Naive B cell (primary cell): ENCODE results near the gene BIRC5. TPM values are rescaled to one million over a fixed set of nuclear protein-coding genes. Genes with fewer than 3 reads are reported as not detected.
A peak's percentile ranks its signal among the peaks of the same experiment; 100 is the strongest.

ENCODE experiments used
- ATAC-seq, 2 donors: fragments of 150-1000 bp; cut with Tn5 transposase; 2 replicates each; pipeline ENCODE4 v1.10.0; 2021; ENCODE audit warnings: low read depth in 2 of 2, mild to moderate bottlenecking in 2 of 2, moderate library complexity in 2 of 2
- DNase-seq: peaks from one replicate; pipeline ENCODE4 v3.0.0; 2022
- H3K27ac Mint-ChIP-seq, 6 donors: one replicate each; pipeline ENCODE4 v1.8.0; 2020 to 2022; ENCODE audit warnings: mild to moderate bottlenecking in 6 of 6, mixed read lengths in 6 of 6, moderate library complexity in 5 of 6, inconsistent platforms in 2 of 6
- H3K27me3 Mint-ChIP-seq, 3 donors: one replicate each; pipeline ENCODE4 v1.8.0; 2021 to 2022; ENCODE audit warnings: mixed read lengths in 3 of 3, mild to moderate bottlenecking in 1 of 3
- H3K36me3 Mint-ChIP-seq, 2 donors: one replicate each; pipeline ENCODE4 v1.8.0; 2020 to 2022; ENCODE audit warnings: mixed read lengths in 2 of 2, inconsistent platforms in 1 of 2, mild to moderate bottlenecking in 1 of 2
- H3K4me1 Mint-ChIP-seq, 3 donors: one replicate each; pipeline ENCODE4 v1.8.0; 2020 to 2022; ENCODE audit warnings: mixed read lengths in 3 of 3, inconsistent platforms in 1 of 3, mild to moderate bottlenecking in 1 of 3, moderate library complexity in 1 of 3
- H3K4me3 Mint-ChIP-seq, 8 donors: one replicate each; pipeline ENCODE4 v1.8.0; 2020 to 2022; ENCODE audit warnings: mild to moderate bottlenecking in 8 of 8, mixed read lengths in 8 of 8, moderate library complexity in 8 of 8, inconsistent platforms in 2 of 8
- H3K9me3 Mint-ChIP-seq, 7 donors: one replicate each; pipeline ENCODE4 v1.8.0; 2020 to 2022; ENCODE audit warnings: mixed read lengths in 7 of 7, mild to moderate bottlenecking in 5 of 7, inconsistent platforms in 2 of 7, moderate library complexity in 1 of 7
- polyA plus RNA-seq, 6 donors: library from polyadenylated mRNA; unstranded; fragments of 300-500 nt; fragmentation: Illumina TruSeq; gene quantifications; one replicate each; pipeline ENCODE4 v1.2.3, GENCODE V29; 2021; ENCODE audit warnings: low read depth in 6 of 6

The BIRC5 gene
- polyA plus RNA-seq, 6 donors from 2014 or later, result not detected

- no peaks in the 10 kb centered on the region for H3K9me3 Mint-ChIP-seq
- peaks cover 0 to 7% (median under 1%) of the 10 kb centered on the region in 3 donors for H3K4me1 Mint-ChIP-seq
These were observed 52.2 kb downstream of the BIRC5 start for GRCh38 chr17:78266231-78266631.

GRCh38 chr17:78266771-78267170, 52.7 kb downstream of the BIRC5 start:
- DNase-seq (no peak), ATAC-seq (no peak)
- Mint-ChIP-seq H3K4me1 (peaks cover under 1 to 11% (median 6%) of the 10 kb centered on the region in 3 donors), H3K27ac (no peak overlapping the region), H3K27me3 (peaks cover 0 to 17% (median 10%) of the 10 kb centered on the region in 3 donors), H3K4me3 (no peak overlapping the region), H3K36me3 (no peaks in the 10 kb centered on the region), H3K9me3 (no peaks in the 10 kb centered on the region)

More at GRCh38 chr17:78266231-78266631, 52.2 kb downstream of the BIRC5 start:
- Mint-ChIP-seq H3K27me3 (peaks cover 0 to 12% (median 5%) of the 10 kb centered on the region in 3 donors), H3K27ac (peak overlapping the region in 1 of 6 donors; percentile 80), H3K4me3 (no peak overlapping the region), H3K36me3 (no peaks in the 10 kb centered on the region)
- ATAC-seq, result no peak
- DNase-seq, result no peak

GRCh38 chr17:78267253-78268073, 53.4 kb downstream of the BIRC5 start:
- DNase-seq (no peak), ATAC-seq (no peak)
- Mint-ChIP-seq H3K27ac (peak overlapping the region in 1 of 6 donors; percentile 66), H3K4me1 (peaks cover 6 to 17% (median 9%) of the 10 kb centered on the region in 3 donors), H3K9me3 (no peaks in the 10 kb centered on the region), H3K4me3 (no peak overlapping the region), H3K36me3 (no peaks in the 10 kb centered on the region), H3K27me3 (peaks cover 0 to 21% (median 13%) of the 10 kb centered on the region in 3 donors)

- Mint-ChIP-seq H3K27ac (no peak overlapping the region), H3K9me3 (no peaks in the 10 kb centered on the region), H3K4me1 (peaks cover 6 to 15% (median 9%) of the 10 kb centered on the region in 3 donors), H3K36me3 (no peaks in the 10 kb centered on the region), H3K4me3 (no peak overlapping the region), H3K27me3 (peaks cover 0 to 27% (median 13%) of the 10 kb centered on the region in 3 donors)
- ATAC-seq (no peak), DNase-seq (no peak)
These were observed 54.3 kb downstream of the BIRC5 start for GRCh38 chr17:78268191-78268874.

GRCh38 chr17:78268951-78269905, 55.2 kb downstream of the BIRC5 start:
- no peaks in the 10 kb centered on the region for H3K9me3 Mint-ChIP-seq
- no peak for ATAC-seq
- no peak overlapping the region for H3K4me3 Mint-ChIP-seq
- peak overlapping the region in 1 of 6 donors; percentile 41 for H3K27ac Mint-ChIP-seq
- peaks cover 5 to 27% (median 13%) of the 10 kb centered on the region in 3 donors for H3K27me3 Mint-ChIP-seq
- H3K4me1 Mint-ChIP-seq, result peaks cover 6 to 15% (median 9%) of the 10 kb centered on the region in 3 donors
- no peaks in the 10 kb centered on the region for H3K36me3 Mint-ChIP-seq
- DNase-seq, result no peak

- no peak overlapping the region for H3K27ac Mint-ChIP-seq
- peaks cover 5 to 27% (median 15%) of the 10 kb centered on the region in 3 donors for H3K27me3 Mint-ChIP-seq
- no peaks in the 10 kb centered on the region for H3K9me3 Mint-ChIP-seq
- H3K36me3 Mint-ChIP-seq, result no peaks in the 10 kb centered on the region
- H3K4me3 Mint-ChIP-seq, result no peak overlapping the region
- H3K4me1 Mint-ChIP-seq, result peaks cover 6 to 12% (median 9%) of the 10 kb centered on the region in 3 donors
- DNase-seq, result no peak
- no peak for ATAC-seq
These were observed 55.9 kb downstream of the BIRC5 start for GRCh38 chr17:78269955-78270381.

GRCh38 chr17:78271419-78272170, 57.5 kb downstream of the BIRC5 start:
- Mint-ChIP-seq H3K27ac (peak overlapping the region; percentile 84 to 94 (median 93)), H3K4me1 (peaks cover 6 to 20% (median 9%) of the 10 kb centered on the region in 3 donors), H3K27me3 (peaks cover 12 to 33% (median 21%) of the 10 kb centered on the region in 3 donors), H3K9me3 (peaks cover 0 to 2% (median 0%) of the 10 kb centered on the region in 7 donors), H3K36me3 (no peaks in the 10 kb centered on the region), H3K4me3 (peak overlapping the region in 1 of 8 donors; percentile 28)
- ATAC-seq, result peak; percentile 14 to 27
- no peak for DNase-seq

- Mint-ChIP-seq H3K9me3 (peaks cover 0 to 2% (median 0%) of the 10 kb centered on the region in 7 donors), H3K4me1 (peaks cover 6 to 20% (median 9%) of the 10 kb centered on the region in 3 donors), H3K36me3 (no peaks in the 10 kb centered on the region), H3K27ac (peak overlapping the region; percentile 84 to 94 (median 93)), H3K4me3 (peak overlapping the region in 1 of 8 donors; percentile 53), H3K27me3 (peaks cover 12 to 33% (median 21%) of the 10 kb centered on the region in 3 donors)
- peak; percentile 72 to 87 for ATAC-seq
- DNase-seq, result peak; percentile 74
These were observed 58.3 kb downstream of the BIRC5 start for GRCh38 chr17:78272181-78272913.

GRCh38 chr17:78272914-78273258, 58.8 kb downstream of the BIRC5 start:
- Mint-ChIP-seq H3K9me3 (peaks cover 0 to 2% (median 0%) of the 10 kb centered on the region in 7 donors), H3K4me1 (peaks cover 6 to 20% (median 9%) of the 10 kb centered on the region in 3 donors), H3K27ac (peak overlapping the region; percentile 26 to 94 (median 82)), H3K27me3 (peaks cover 12 to 33% (median 21%) of the 10 kb centered on the region in 3 donors), H3K36me3 (no peaks in the 10 kb centered on the region), H3K4me3 (peak overlapping the region in 2 of 8 donors; percentile 53 to 70)
- DNase-seq (no peak), ATAC-seq (no peak)

GRCh38 chr17:78273813-78274212, 59.8 kb downstream of the BIRC5 start:
- ATAC-seq, result no peak
- Mint-ChIP-seq H3K27ac (peak overlapping the region in 3 of 6 donors; percentile 20 to 54 (median 44)), H3K4me3 (no peak overlapping the region), H3K36me3 (no peaks in the 10 kb centered on the region), H3K9me3 (peaks cover 0 to 2% (median 0%) of the 10 kb centered on the region in 7 donors), H3K4me1 (peaks cover 6 to 20% (median 9%) of the 10 kb centered on the region in 3 donors), H3K27me3 (peaks cover 12 to 33% (median 21%) of the 10 kb centered on the region in 3 donors)
- no peak for DNase-seq
